Hepatocyte (in vitro differentiated cells): ENCODE measurements around the gene CEP152. TPM values are rescaled to one million over a fixed set of nuclear protein-coding genes. Genes with fewer than 3 reads are reported as not detected.

ENCODE experiments used
- DNase-seq: peaks from one replicate; pipeline ENCODE4 v3.0.0-alpha.2; 2016; ENCODE audit warnings: low spot score
- H2AFZ ChIP-seq: fragments of 200-600 bp; sonication (generic); 2 replicates; pipeline ENCODE4 v1.6.0; 2016; ENCODE audit warnings: antibody characterized with exemption, mild to moderate bottlenecking
- H3K27ac ChIP-seq: fragments of 200-600 bp; sonication (generic); 2 replicates; pipeline ENCODE4 v1.5.1; 2016; ENCODE audit warnings: mild to moderate bottlenecking
- H3K27me3 ChIP-seq: fragments of 200-600 bp; sonication (generic); 2 replicates; pipeline ENCODE4 v1.6.1; 2016
- H3K36me3 ChIP-seq: fragments of 200-600 bp; sonication (generic); replicated peaks from 2 replicates; pipeline ENCODE4 v1.5.1; 2016; ENCODE audit warnings: low read depth; ENCODE audit not compliant: insufficient read depth
- H3K4me1 ChIP-seq: fragments of 200-600 bp; sonication (generic); 2 replicates; pipeline ENCODE4 v1.5.1; 2016; ENCODE audit warnings: mild to moderate bottlenecking, moderate library complexity; ENCODE audit not compliant: insufficient read depth
- H3K4me2 ChIP-seq: fragments of 200-600 bp; sonication (generic); 2 replicates; pipeline ENCODE4 v1.6.0; 2016
- H3K4me3 ChIP-seq: fragments of 200-600 bp; sonication (generic); 2 replicates; pipeline ENCODE4 v1.5.1; 2016; ENCODE audit warnings: mild to moderate bottlenecking
- H3K79me2 ChIP-seq: fragments of 200-600 bp; sonication (generic); 2 replicates; pipeline ENCODE4 v1.6.0; 2017; ENCODE audit warnings: mild to moderate bottlenecking
- H3K9me2 ChIP-seq: fragments of 200-600 bp; sonication (generic); replicated peaks from 2 replicates; pipeline ENCODE4 v1.6.0; 2017; ENCODE audit warnings: mild to moderate bottlenecking; ENCODE audit not compliant: insufficient read depth
- H3K9me3 ChIP-seq: fragments of 200-600 bp; sonication (generic); 2 replicates; pipeline ENCODE4 v1.5.1; 2016; ENCODE audit warnings: low read depth, mild to moderate bottlenecking
- H4K20me1 ChIP-seq: fragments of 200-600 bp; sonication (generic); 2 replicates; pipeline ENCODE4 v1.6.0; 2016; ENCODE audit warnings: mild to moderate bottlenecking; ENCODE audit not compliant: insufficient read depth, poor library complexity, severe bottlenecking
- EZH2 ChIP-seq: fragments of 200-600 bp; sonication (generic); IDR thresholded peaks from 2 replicates; pipeline ENCODE4 v1.6.1; 2016; ENCODE audit warnings: antibody characterized with exemption, mild to moderate bottlenecking, borderline replicate concordance
- EZH2phosphoT487 ChIP-seq: fragments of 200-600 bp; sonication (generic); IDR thresholded peaks from one replicate; pipeline ENCODE4 v1.6.1; 2018; ENCODE audit warnings: antibody characterized with exemption, mild to moderate bottlenecking, low read depth, moderate library complexity; ENCODE audit not compliant: unreplicated experiment, severe bottlenecking
- WGBS: methylation state at CpG from one replicate; pipeline ENCODE4 v1.1.6; 2016; ENCODE audit warnings: low lambda C conversion rate; ENCODE audit errors: missing lambda C conversion rate; 5-methylcytosine and 5-hydroxymethylcytosine counted together
- polyA plus RNA-seq: library from polyadenylated mRNA; unstranded; fragments of >200 nt; fragmentation: Nextera tagmentation; extraction: Ambion mirVana; gene quantifications from 2 replicates; pipeline ENCODE4 v1.2.1, GENCODE V29; 2016
- total RNA-seq: library from RNA; depleted of rRNA; stranded (reverse); fragments of >200 nt; gene quantifications from 2 replicates; pipeline ENCODE4 v1.2.3, GENCODE V29; 2014
- TF ChIP-seq, protein P1 (sequence below): fragments of 200-600 bp; sonication (generic); IDR thresholded peaks from 2 replicates; pipeline ENCODE4 v1.5.1; 2016; ENCODE audit warnings: antibody characterized with exemption, mild to moderate bottlenecking; ENCODE audit not compliant: poor library complexity

CEP152 gene
- total and polyA plus RNA-seq, 2 experiments from 2014 or later, result 4.7 to 6.3 TPM

DNA sequence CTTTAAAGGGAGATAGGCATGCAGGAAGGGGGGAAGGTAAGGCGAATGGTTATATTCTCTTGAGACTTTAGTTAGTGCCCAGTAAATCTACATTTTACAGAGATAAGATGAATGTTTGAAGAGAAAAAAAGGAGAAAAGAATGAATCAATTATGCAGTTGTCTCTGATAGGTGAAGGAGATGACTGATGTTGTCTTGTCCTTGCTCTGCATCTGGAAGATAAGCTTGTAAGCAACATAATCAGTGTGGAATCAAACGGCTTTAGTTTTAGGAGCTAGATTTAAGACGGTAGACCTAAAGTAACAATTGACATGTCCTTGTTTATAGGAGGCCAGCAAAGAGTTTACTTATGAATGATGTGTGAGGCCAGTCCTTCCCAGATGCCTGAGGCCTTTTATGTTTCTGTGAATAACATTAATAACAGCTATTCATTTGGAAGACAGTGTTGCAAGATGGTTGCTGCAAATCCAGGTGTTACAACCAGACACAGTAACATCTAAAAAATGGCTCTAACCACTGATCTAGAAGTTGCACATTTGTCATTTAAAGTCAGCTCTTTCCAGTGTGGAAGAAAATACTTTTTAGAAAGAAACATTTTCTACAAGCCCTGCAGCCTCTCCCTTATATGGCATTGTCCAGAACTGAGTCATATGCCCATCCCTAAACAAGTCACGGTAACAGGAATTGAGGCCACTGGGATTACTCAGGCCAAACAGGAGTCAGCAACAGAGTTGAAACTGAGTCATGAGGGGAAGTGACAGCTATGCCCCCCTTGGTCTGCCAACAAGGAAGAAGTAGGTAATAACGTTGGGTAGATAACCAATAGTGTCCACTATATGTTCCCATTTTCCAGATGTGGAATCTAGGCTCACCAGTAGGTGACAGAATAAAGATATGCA, 87.9 kb downstream of the CEP152 start:
- H3K9me3 ChIP-seq, result no peaks in the 10 kb centered on the region
- no peaks in the 10 kb centered on the region for H3K36me3 ChIP-seq
- H3K79me2 ChIP-seq, result no peaks in the 10 kb centered on the region
- H2AFZ ChIP-seq, result no peak overlapping the region
- H3K27me3 ChIP-seq, result no peaks in the 10 kb centered on the region
- no peaks in the 10 kb centered on the region for H4K20me1 ChIP-seq
- H3K27ac ChIP-seq, result no peak overlapping the region
- DNase-seq, result no peak
- TF ChIP-seq EZH2phosphoT487, result no peak
- TF ChIP-seq, protein P1, sequence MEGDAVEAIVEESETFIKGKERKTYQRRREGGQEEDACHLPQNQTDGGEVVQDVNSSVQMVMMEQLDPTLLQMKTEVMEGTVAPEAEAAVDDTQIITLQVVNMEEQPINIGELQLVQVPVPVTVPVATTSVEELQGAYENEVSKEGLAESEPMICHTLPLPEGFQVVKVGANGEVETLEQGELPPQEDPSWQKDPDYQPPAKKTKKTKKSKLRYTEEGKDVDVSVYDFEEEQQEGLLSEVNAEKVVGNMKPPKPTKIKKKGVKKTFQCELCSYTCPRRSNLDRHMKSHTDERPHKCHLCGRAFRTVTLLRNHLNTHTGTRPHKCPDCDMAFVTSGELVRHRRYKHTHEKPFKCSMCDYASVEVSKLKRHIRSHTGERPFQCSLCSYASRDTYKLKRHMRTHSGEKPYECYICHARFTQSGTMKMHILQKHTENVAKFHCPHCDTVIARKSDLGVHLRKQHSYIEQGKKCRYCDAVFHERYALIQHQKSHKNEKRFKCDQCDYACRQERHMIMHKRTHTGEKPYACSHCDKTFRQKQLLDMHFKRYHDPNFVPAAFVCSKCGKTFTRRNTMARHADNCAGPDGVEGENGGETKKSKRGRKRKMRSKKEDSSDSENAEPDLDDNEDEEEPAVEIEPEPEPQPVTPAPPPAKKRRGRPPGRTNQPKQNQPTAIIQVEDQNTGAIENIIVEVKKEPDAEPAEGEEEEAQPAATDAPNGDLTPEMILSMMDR, result no peak
- no peak for TF ChIP-seq EZH2
- H3K4me1 ChIP-seq, result peaks cover 4% of the 10 kb centered on the region
- WGBS, result 53% methylated on average over 5 of the region's 5 CpGs
- no peak overlapping the region for H3K4me3 ChIP-seq
- H3K4me2 ChIP-seq, result no peak overlapping the region
- no peaks in the 10 kb centered on the region for H3K9me2 ChIP-seq

- Histone ChIP-seq H3K9me2 (no peaks in the 10 kb centered on the region), H3K79me2 (no peaks in the 10 kb centered on the region), H3K27me3 (no peaks in the 10 kb centered on the region), H2AFZ (no peak overlapping the region), H3K36me3 (no peaks in the 10 kb centered on the region), H3K4me3 (no peak overlapping the region), H3K9me3 (no peaks in the 10 kb centered on the region), H3K4me2 (no peak overlapping the region), H3K4me1 (peaks cover 4% of the 10 kb centered on the region), H3K27ac (no peak overlapping the region), H4K20me1 (no peaks in the 10 kb centered on the region)
- TF ChIP-seq, protein P1, result no peak
- TF ChIP-seq EZH2phosphoT487 (no peak), EZH2 (no peak)
- WGBS, result 87% methylated on average over 6 of the region's 6 CpGs
- no peak for DNase-seq
Observed at GRCh38 chr15:48721061-48721810, 89.6 kb downstream of the CEP152 start.

DNA sequence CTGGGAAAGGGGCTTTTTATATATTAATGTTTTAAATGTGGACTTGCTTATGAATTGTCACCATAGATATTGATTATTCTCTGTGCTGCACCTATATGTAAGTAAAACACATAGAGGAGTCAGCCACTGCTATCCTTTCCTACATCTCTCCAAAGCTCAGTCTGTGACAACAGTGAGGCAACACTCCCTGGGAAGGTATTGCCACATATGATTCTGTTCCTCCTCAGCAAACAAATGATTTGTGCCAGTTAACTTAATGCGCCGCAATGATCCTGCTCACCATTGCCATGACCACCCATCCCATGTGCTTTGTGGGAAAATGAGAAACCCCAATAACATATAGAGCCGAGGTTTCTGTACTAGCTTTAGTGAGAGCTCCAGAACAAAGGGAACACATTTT, 90.2 kb downstream of the CEP152 start:
- H3K4me3 ChIP-seq, result no peak overlapping the region
- no peak overlapping the region for H2AFZ ChIP-seq
- DNase-seq, result no peak
- H3K36me3 ChIP-seq, result no peaks in the 10 kb centered on the region
- TF ChIP-seq, protein P1, result no peak
- no peak for TF ChIP-seq EZH2phosphoT487
- TF ChIP-seq EZH2, result no peak
- H3K79me2 ChIP-seq, result no peaks in the 10 kb centered on the region
- peaks cover 4% of the 10 kb centered on the region for H3K4me1 ChIP-seq
- H3K27ac ChIP-seq, result no peak overlapping the region
- H3K27me3 ChIP-seq, result no peaks in the 10 kb centered on the region
- H4K20me1 ChIP-seq, result no peaks in the 10 kb centered on the region
- peaks cover 1% of the 10 kb centered on the region for H3K9me3 ChIP-seq
- H3K9me2 ChIP-seq, result no peaks in the 10 kb centered on the region
- WGBS, result 97% methylated on average over 3 of the region's 3 CpGs
- H3K4me2 ChIP-seq, result no peak overlapping the region
